ENCODE results near the gene RASAL3.

DNA sequence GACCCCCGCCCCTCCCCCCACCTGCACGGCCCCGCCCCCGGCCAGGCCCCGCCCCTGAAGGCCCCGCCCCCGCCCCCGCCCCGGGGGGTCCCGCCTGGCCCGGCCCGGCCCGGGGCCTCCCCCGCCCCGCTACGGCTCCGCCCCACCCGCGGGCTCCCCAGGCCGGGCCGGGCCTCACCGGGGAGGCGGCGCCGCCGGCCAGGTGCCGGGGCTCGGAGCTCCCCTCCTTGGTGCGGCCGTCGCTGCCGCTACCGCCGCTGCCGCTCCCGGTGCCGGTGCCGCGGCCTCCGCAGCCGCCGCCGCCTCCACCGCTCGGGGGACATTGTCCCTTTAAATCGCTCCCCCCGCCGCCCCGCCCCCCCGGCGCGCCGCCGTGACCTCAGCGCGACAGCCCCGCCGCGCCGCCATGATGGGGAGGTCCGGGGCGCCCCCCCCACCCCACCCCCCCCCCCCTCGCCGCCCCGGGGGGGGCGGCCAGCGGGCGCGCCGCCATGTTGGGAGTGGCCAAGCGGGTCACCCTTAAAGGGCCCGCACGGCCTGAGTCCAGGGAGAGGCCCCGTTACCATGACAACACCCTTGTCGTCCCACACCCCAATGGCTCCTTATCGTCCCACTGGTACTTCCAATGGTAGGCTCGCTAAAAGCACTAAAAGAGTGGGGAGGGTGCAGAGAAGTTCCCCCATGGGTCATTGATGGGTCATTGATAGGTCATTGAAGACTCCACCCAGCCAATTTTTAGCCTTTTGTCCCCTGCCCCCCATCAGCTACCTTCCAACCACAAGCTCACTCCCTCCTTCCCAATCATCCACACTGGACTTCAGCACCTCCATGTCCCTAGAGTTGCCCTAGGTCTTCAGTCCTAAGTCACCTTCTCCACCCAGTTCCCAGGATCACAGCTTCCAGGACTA lies 14.5 kb downstream of the RASAL3 start, which contains the start of gene WIZ:
- TF ChIP-seq, protein P1, sequence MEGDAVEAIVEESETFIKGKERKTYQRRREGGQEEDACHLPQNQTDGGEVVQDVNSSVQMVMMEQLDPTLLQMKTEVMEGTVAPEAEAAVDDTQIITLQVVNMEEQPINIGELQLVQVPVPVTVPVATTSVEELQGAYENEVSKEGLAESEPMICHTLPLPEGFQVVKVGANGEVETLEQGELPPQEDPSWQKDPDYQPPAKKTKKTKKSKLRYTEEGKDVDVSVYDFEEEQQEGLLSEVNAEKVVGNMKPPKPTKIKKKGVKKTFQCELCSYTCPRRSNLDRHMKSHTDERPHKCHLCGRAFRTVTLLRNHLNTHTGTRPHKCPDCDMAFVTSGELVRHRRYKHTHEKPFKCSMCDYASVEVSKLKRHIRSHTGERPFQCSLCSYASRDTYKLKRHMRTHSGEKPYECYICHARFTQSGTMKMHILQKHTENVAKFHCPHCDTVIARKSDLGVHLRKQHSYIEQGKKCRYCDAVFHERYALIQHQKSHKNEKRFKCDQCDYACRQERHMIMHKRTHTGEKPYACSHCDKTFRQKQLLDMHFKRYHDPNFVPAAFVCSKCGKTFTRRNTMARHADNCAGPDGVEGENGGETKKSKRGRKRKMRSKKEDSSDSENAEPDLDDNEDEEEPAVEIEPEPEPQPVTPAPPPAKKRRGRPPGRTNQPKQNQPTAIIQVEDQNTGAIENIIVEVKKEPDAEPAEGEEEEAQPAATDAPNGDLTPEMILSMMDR (IDR thresholded peaks at IDR 0.05), result no peak
- TF ChIP-seq POLR2A (IDR thresholded peaks at IDR 0.05), result no peak
